H9 (cell line): ENCODE data around the gene NSMCE3. TPM values are rescaled to one million over a fixed set of nuclear protein-coding genes. Genes with fewer than 3 reads are reported as not detected.

Source experiments
- DNase-seq: peaks from one replicate; pipeline ENCODE4 v3.0.0-alpha.2; 2017
- H2AFZ ChIP-seq: one replicate; pipeline ENCODE4 v1.6.1; 2013; ENCODE audit warnings: mild to moderate bottlenecking, low read length, control low read depth, moderate library complexity
- H2AK5ac ChIP-seq: 2 replicates; pipeline ENCODE4 v1.6.1; 2013; ENCODE audit warnings: low read length, control low read depth, mixed read lengths; ENCODE audit not compliant: insufficient read length
- H2BK120ac ChIP-seq: one replicate; pipeline ENCODE4 v1.6.1; 2013; ENCODE audit warnings: low read depth, mild to moderate bottlenecking, low read length, control low read depth, inconsistent platforms; ENCODE audit not compliant: poor library complexity, severe bottlenecking
- H2BK12ac ChIP-seq: 2 replicates; pipeline ENCODE4 v1.6.1; 2013; ENCODE audit warnings: low read length, control low read depth, mixed read lengths, low read depth; ENCODE audit not compliant: insufficient read length
- H2BK15ac ChIP-seq: 2 replicates; pipeline ENCODE4 v1.6.1; 2013; ENCODE audit warnings: low read depth, low read length, control low read depth
- H2BK20ac ChIP-seq: one replicate; pipeline ENCODE4 v1.6.1; 2013; ENCODE audit warnings: low read depth, mild to moderate bottlenecking, low read length, control low read depth, inconsistent platforms; ENCODE audit not compliant: poor library complexity, severe bottlenecking
- H2BK5ac ChIP-seq: 2 replicates; pipeline ENCODE4 v1.6.1; 2013; ENCODE audit warnings: low read length, control low read depth, mixed read lengths; ENCODE audit not compliant: insufficient read length
- H3K14ac ChIP-seq: 2 replicates; pipeline ENCODE4 v1.6.1; 2013; ENCODE audit warnings: low read length, control low read depth; ENCODE audit not compliant: insufficient read depth
- H3K18ac ChIP-seq: 2 replicates; pipeline ENCODE4 v1.6.1; 2013; ENCODE audit warnings: low read depth, mild to moderate bottlenecking, mixed read lengths, low read length, control low read depth; ENCODE audit not compliant: insufficient read length
- H3K23ac ChIP-seq: 2 replicates; pipeline ENCODE4 v1.6.1; 2013; ENCODE audit warnings: low read length, control low read depth, mixed read lengths, low read depth; ENCODE audit not compliant: insufficient read length
- H3K23me2 ChIP-seq: 2 replicates; pipeline ENCODE4 v1.6.1; 2013; ENCODE audit warnings: low read depth, mild to moderate bottlenecking, mixed read lengths, low read length, control low read depth; ENCODE audit not compliant: insufficient read length, poor library complexity, severe bottlenecking
- H3K27ac ChIP-seq: 2 replicates; pipeline ENCODE4 v1.5.1; 2013; ENCODE audit warnings: low read length, control low read depth, mixed read lengths, low read depth; ENCODE audit not compliant: insufficient read length
- H3K27me3 ChIP-seq: 2 replicates; pipeline ENCODE4 v1.6.1; 2013; ENCODE audit warnings: low read length, control low read depth, inconsistent platforms; ENCODE audit not compliant: insufficient read depth
- H3K4ac ChIP-seq: 2 replicates; pipeline ENCODE4 v1.6.1; 2013; ENCODE audit warnings: low read depth, mild to moderate bottlenecking, control low read depth, inconsistent platforms, low read length, moderate library complexity
- H3K4me1 ChIP-seq: 2 replicates; pipeline ENCODE4 v1.6.1; 2013; ENCODE audit warnings: low read length, control low read depth, inconsistent platforms; ENCODE audit not compliant: insufficient read depth
- H3K4me2 ChIP-seq: 2 replicates; pipeline ENCODE4 v1.6.1; 2013; ENCODE audit warnings: low read length, control low read depth, mixed read lengths; ENCODE audit not compliant: insufficient read length, insufficient read depth
- H3K56ac ChIP-seq: 2 replicates; pipeline ENCODE4 v1.6.1; 2013; ENCODE audit warnings: low read depth, mild to moderate bottlenecking, mixed read lengths, low read length, control low read depth; ENCODE audit not compliant: insufficient read length
- H3K79me1 ChIP-seq: 2 replicates; pipeline ENCODE4 v1.6.1; 2013; ENCODE audit warnings: low read depth, mild to moderate bottlenecking, moderate library complexity, low read length, control low read depth, inconsistent platforms; ENCODE audit not compliant: insufficient read depth, poor library complexity, severe bottlenecking
- H3K79me2 ChIP-seq: 2 replicates; pipeline ENCODE4 v1.6.1; 2013; ENCODE audit warnings: low read length, control low read depth, inconsistent platforms; ENCODE audit not compliant: insufficient read depth
- H3K9ac ChIP-seq: 2 replicates; pipeline ENCODE4 v1.6.1; 2013; ENCODE audit warnings: low read length, control low read depth, mixed read lengths; ENCODE audit not compliant: insufficient read length; ENCODE audit errors: extremely low read depth
- H3K9me3 ChIP-seq: one replicate; pipeline ENCODE4 v1.6.1; 2013; ENCODE audit warnings: low read depth, low read length, inconsistent platforms; ENCODE audit not compliant: control insufficient read depth
- H3T11ph ChIP-seq: one replicate; pipeline ENCODE4 v1.6.1; 2013; ENCODE audit warnings: mild to moderate bottlenecking, low read length, control low read depth, inconsistent platforms
- H4K20me1 ChIP-seq: one replicate; pipeline ENCODE4 v1.6.1; 2013; ENCODE audit not compliant: control insufficient read depth, insufficient read length, insufficient read depth
- H4K5ac ChIP-seq: 2 replicates; pipeline ENCODE4 v1.6.1; 2013; ENCODE audit warnings: low read depth, mild to moderate bottlenecking, mixed read lengths, low read length, control low read depth; ENCODE audit not compliant: insufficient read length
- H4K8ac ChIP-seq: replicated peaks from 2 replicates; pipeline ENCODE4 v1.6.1; 2013; ENCODE audit warnings: low read length, control low read depth, mixed read lengths, low read depth; ENCODE audit not compliant: insufficient read length
- H4K91ac ChIP-seq: 2 replicates; pipeline ENCODE4 v1.6.1; 2013; ENCODE audit warnings: low read depth, mild to moderate bottlenecking, moderate library complexity, mixed read lengths, low read length, control low read depth; ENCODE audit not compliant: insufficient read length
- H3K27ac Mint-ChIP-seq, 3 experiments: 2 replicates in 2 of 3; 3 replicates in 1 of 3; pipeline ENCODE4 v1.8.0; 2020 to 2021; ENCODE audit warnings: mixed read lengths in 3 of 3, mild to moderate bottlenecking in 1 of 3, moderate library complexity in 1 of 3
- H3K27me3 Mint-ChIP-seq: 2 replicates; pipeline ENCODE4 v1.8.0; 2021; ENCODE audit warnings: low read depth, mild to moderate bottlenecking, moderate library complexity, mixed read lengths
- H3K36me3 Mint-ChIP-seq, 3 experiments: 2 replicates in 2 of 3; 3 replicates in 1 of 3; pipeline ENCODE4 v1.8.0; 2020 to 2021; ENCODE audit warnings: low read depth in 3 of 3, mixed read lengths in 3 of 3; ENCODE audit not compliant: insufficient read depth in 1 of 3
- H3K4me1 Mint-ChIP-seq, 2 experiments: 2 replicates each; pipeline ENCODE4 v1.8.0; 2020; ENCODE audit warnings: mixed read lengths in 2 of 2
- H3K4me3 Mint-ChIP-seq, 2 experiments: 2 replicates in 1 of 2; 3 replicates in 1 of 2; pipeline ENCODE4 v1.8.0; 2020 to 2021; ENCODE audit warnings: mild to moderate bottlenecking in 2 of 2, mixed read lengths in 2 of 2, moderate library complexity in 1 of 2
- H3K9me3 Mint-ChIP-seq, 2 experiments: 2 replicates in 1 of 2; 3 replicates in 1 of 2; pipeline ENCODE4 v1.8.0; 2020; ENCODE audit warnings: mild to moderate bottlenecking in 2 of 2, mixed read lengths in 2 of 2, moderate library complexity in 1 of 2
- WGBS: extraction: QIAGEN DNeasy Blood & Tissue Kit; methylation state at CpG from one replicate; pipeline ENCODE4 v1.1.7; 2013; ENCODE audit warnings: missing lambda C conversion rate, low lambda C conversion rate, mixed read lengths; ENCODE audit not compliant: insufficient read length; ENCODE audit errors: extremely low coverage; 5-methylcytosine and 5-hydroxymethylcytosine counted together
- total RNA-seq: library from RNA; stranded (reverse); gene quantifications from 2 replicates; pipeline ENCODE4 v1.2.1, GENCODE V29; 2021
- TF ChIP-seq, protein P1 (sequence below): fragments of 200-600 bp; sonication (generic); conservative IDR thresholded peaks from 3 replicates; pipeline ENCODE4 v1.8.0; 2021; ENCODE audit warnings: antibody characterized with exemption, mild to moderate bottlenecking

The NSMCE3 gene
- total RNA-seq, 1 experiment from 2014 or later = 6.9 TPM

DNA sequence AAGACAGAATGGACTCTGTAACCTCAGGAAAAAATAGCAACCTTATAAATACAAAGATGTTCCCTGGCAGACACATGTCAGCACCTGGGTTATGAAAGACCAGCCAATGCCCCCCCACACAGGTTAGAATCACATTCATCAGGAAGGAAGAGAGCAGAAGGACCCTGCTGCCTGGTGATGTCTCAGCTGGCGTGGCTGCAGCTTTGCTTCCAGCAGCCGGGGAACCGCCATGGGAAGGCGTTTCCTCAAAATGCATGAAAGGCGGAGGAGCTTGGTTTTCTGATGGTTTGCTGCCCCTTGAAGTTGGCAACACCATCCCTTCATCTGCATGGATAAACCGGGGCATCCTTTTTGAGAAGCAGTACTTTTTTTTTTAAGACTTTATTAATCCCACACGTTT lies 10.9 kb upstream of the NSMCE3 start:
- H3K4me3 Mint-ChIP-seq = no peak overlapping the region
- H3K4me1 Mint-ChIP-seq = peaks cover 0 to 3% of the 10 kb centered on the region in 2 experiments; a peak in 1 of 4 replicates
- no peaks in the 10 kb centered on the region for H3K27me3 ChIP-seq
- no peak overlapping the region for H3K4ac ChIP-seq
- no peak overlapping the region for H4K8ac ChIP-seq
- H2BK15ac ChIP-seq = no peak overlapping the region
- H3K9ac ChIP-seq = no peak overlapping the region
- no peak overlapping the region for H2AK5ac ChIP-seq
- no peak overlapping the region for H3K14ac ChIP-seq
- TF ChIP-seq, protein P1, sequence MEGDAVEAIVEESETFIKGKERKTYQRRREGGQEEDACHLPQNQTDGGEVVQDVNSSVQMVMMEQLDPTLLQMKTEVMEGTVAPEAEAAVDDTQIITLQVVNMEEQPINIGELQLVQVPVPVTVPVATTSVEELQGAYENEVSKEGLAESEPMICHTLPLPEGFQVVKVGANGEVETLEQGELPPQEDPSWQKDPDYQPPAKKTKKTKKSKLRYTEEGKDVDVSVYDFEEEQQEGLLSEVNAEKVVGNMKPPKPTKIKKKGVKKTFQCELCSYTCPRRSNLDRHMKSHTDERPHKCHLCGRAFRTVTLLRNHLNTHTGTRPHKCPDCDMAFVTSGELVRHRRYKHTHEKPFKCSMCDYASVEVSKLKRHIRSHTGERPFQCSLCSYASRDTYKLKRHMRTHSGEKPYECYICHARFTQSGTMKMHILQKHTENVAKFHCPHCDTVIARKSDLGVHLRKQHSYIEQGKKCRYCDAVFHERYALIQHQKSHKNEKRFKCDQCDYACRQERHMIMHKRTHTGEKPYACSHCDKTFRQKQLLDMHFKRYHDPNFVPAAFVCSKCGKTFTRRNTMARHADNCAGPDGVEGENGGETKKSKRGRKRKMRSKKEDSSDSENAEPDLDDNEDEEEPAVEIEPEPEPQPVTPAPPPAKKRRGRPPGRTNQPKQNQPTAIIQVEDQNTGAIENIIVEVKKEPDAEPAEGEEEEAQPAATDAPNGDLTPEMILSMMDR = no peak
- no CpG with 5 or more reads among the region's 7 CpGs for WGBS
- H2BK5ac ChIP-seq = no peak overlapping the region
- no peak overlapping the region for H2BK20ac ChIP-seq
- H3K18ac ChIP-seq = no peak overlapping the region
- no peak overlapping the region for H3K56ac ChIP-seq
- H4K5ac ChIP-seq = no peak overlapping the region
- no peak overlapping the region for H3K27ac Mint-ChIP-seq
- H3K79me2 ChIP-seq = no peaks in the 10 kb centered on the region
- no peaks in the 10 kb centered on the region for H3K27me3 Mint-ChIP-seq
- no peaks in the 10 kb centered on the region for H3K9me3 ChIP-seq
- no peaks in the 10 kb centered on the region for H3K9me3 Mint-ChIP-seq
- no peaks in the 10 kb centered on the region for H3K23me2 ChIP-seq
- H3K27ac ChIP-seq = no peak overlapping the region
- H2AFZ ChIP-seq = no peak overlapping the region
- H3K4me1 ChIP-seq = no peaks in the 10 kb centered on the region
- no peak overlapping the region for H2BK120ac ChIP-seq
- H2BK12ac ChIP-seq = no peak overlapping the region
- H3K36me3 Mint-ChIP-seq = no peaks in the 10 kb centered on the region
- H4K91ac ChIP-seq = no peak overlapping the region
- no peaks in the 10 kb centered on the region for H4K20me1 ChIP-seq
- no peak overlapping the region for H3K23ac ChIP-seq
- no peak overlapping the region for H3K4me2 ChIP-seq
- H3T11ph ChIP-seq = no peak overlapping the region
- H3K79me1 ChIP-seq = no peaks in the 10 kb centered on the region
- DNase-seq = no peak
